ENCODE results near the gene MSMB. TPM values are rescaled to one million over a fixed set of nuclear protein-coding genes. Genes with fewer than 3 reads are reported as not detected.

The MSMB gene
- total and polyA plus RNA-seq, 9 of the 15 experiments (the other 6 are each of a cell fraction or from before 2014, with no cell fraction given), result 0.21 to 0.60 TPM; not detected in 7

- TF ChIP-seq CBFB (CRISPR knock-in tag; IDR thresholded peaks at IDR 0.05) (no peak), TCFL5 (CRISPR knock-in tag; conservative IDR thresholded peaks at IDR 0.05) (no peak), ZNF277 (CRISPR knock-in tag; IDR thresholded peaks at IDR 0.05; ENCODE audit: borderline replicate concordance) (no peak), WHSC1 (IDR thresholded peaks at IDR 0.05; ENCODE audit: low read length) (no peak), C11orf30 (IDR thresholded peaks at IDR 0.05; ENCODE audit: low read depth) (peak; percentile 31; the same call in 1 of the 2 replicates), CHD2 (IDR thresholded peaks at IDR 0.05; ENCODE audit: low read depth, low read length) (no peak), CHCHD3 (CRISPR knock-in tag; IDR thresholded peaks at IDR 0.05) (0 out of 2 replicates have a peak, but pooled peaks have one; percentile 29), HES1 (IDR thresholded peaks at IDR 0.05; ENCODE audit: low read depth) (no peak), NFIC (IDR thresholded peaks at IDR 0.05) (no peak; the same call in 1 of the 2 replicates), NUFIP1 (IDR thresholded peaks at IDR 0.05; ENCODE audit: partially characterized antibody) (no peak), MCM3 (IDR thresholded peaks at IDR 0.05) (no peak), HNRNPK (IDR thresholded peaks at IDR 0.05; ENCODE audit: low read depth, low read length, poor library complexity, severe bottlenecking) (no peak), ZNF444 (CRISPR knock-in tag; IDR thresholded peaks at IDR 0.05) (no peak), NBN (IDR thresholded peaks at IDR 0.05; ENCODE audit: low read depth) (peak; percentile 81), KLF16 (IDR thresholded peaks at IDR 0.05) (peak; percentile 67), ZNF561 (CRISPR knock-in tag; conservative IDR thresholded peaks at IDR 0.05) (no peak), ZBTB12 (CRISPR knock-in tag; IDR thresholded peaks at IDR 0.05) (no peak), MBD2 (IDR thresholded peaks at IDR 0.05; ENCODE audit: borderline replicate concordance, low read depth) (0 out of 2 replicates have a peak, but pooled peaks have one; percentile 32), RCOR1 (IDR thresholded peaks at IDR 0.05; ENCODE audit: borderline replicate concordance in 1 of 2, low read depth in 2 of 2, low read length in 2 of 2) (peak; percentile 50 to 63; a peak in 3 of 4 replicates), GTF2B (IDR thresholded peaks at IDR 0.05; ENCODE audit: extremely low read depth, insufficient read length) (no peak), ZNF354B (CRISPR knock-in tag; IDR thresholded peaks at IDR 0.05) (no peak), MCM2 (IDR thresholded peaks at IDR 0.05; ENCODE audit: low read depth) (no peak), ZBTB26 (CRISPR knock-in tag; IDR thresholded peaks at IDR 0.05) (no peak), ARID2 (IDR thresholded peaks at IDR 0.05) (no peak), ZC3H11A (IDR thresholded peaks at IDR 0.05; ENCODE audit: low read depth, low read length) (no peak)
Measured at GRCh38 chr10:46022978-46023702, 22.9 kb downstream of the MSMB start (continued).
